IPS DF 19.7 (cell line): Measurements from ENCODE around the gene L1CAM.

Experiments
- DNase-seq: peaks from one replicate; pipeline ENCODE4 v3.0.0-alpha.2; 2013; ENCODE audit warnings: low read depth, low spot score

L1CAM gene

GRCh38 chrX:153902385-153902784 is 16.4 kb upstream of the L1CAM start:
- no peak for DNase-seq

GRCh38 chrX:153901753-153902140 is 15.8 kb upstream of the L1CAM start:
- no peak for DNase-seq

GRCh38 chrX:153900831-153901752 is 15.1 kb upstream of the L1CAM start:
- DNase-seq, result no peak

- DNase-seq, result no peak
Observed at GRCh38 chrX:153897899-153898298, 11.9 kb upstream of the L1CAM start.

GRCh38 chrX:153889123-153889522 is 3.1 kb upstream of the L1CAM start:
- no peak for DNase-seq

- no peak for DNase-seq
Observed at GRCh38 chrX:153888344-153888743, 2.4 kb upstream of the L1CAM start.

GRCh38 chrX:153887385-153887784 is 1.4 kb upstream of the L1CAM start:
- no peak for DNase-seq

- DNase-seq, result no peak
Observed at GRCh38 chrX:153886915-153887314, 942 bp upstream of the L1CAM start.

- no peak for DNase-seq
Observed at GRCh38 chrX:153885208-153885787, 675 bp downstream of the L1CAM start.

- no peak for DNase-seq
Observed at GRCh38 chrX:153884590-153884989, 1.4 kb downstream of the L1CAM start.

- no peak for DNase-seq
Observed at GRCh38 chrX:153884136-153884535, 1.8 kb downstream of the L1CAM start.

- DNase-seq, result no peak
Observed at GRCh38 chrX:153883163-153883843, 2.7 kb downstream of the L1CAM start.

GRCh38 chrX:153882557-153882956 is 3.4 kb downstream of the L1CAM start:
- no peak for DNase-seq

GRCh38 chrX:153882086-153882498 is 3.9 kb downstream of the L1CAM start:
- DNase-seq, result no peak

GRCh38 chrX:153881281-153881680 is 4.7 kb downstream of the L1CAM start:
- no peak for DNase-seq

GRCh38 chrX:153880440-153880815 is 5.5 kb downstream of the L1CAM start:
- DNase-seq, result no peak

GRCh38 chrX:153879741-153880439 is 6.1 kb downstream of the L1CAM start:
- DNase-seq, result no peak

- DNase-seq, result no peak
Observed at GRCh38 chrX:153878969-153879653, 6.9 kb downstream of the L1CAM start.

- no peak for DNase-seq
Observed at GRCh38 chrX:153878345-153878744, 7.6 kb downstream of the L1CAM start.

- DNase-seq, result no peak
Observed at GRCh38 chrX:153877571-153878261, 8.3 kb downstream of the L1CAM start.

- no peak for DNase-seq
Observed at GRCh38 chrX:153876112-153876491, 9.9 kb downstream of the L1CAM start.
